Measurements from ENCODE around the gene HCST.
"Not testable (repeated sequence)": the region's sequence is repeated elsewhere in the genome, so short reads cannot be mapped to it uniquely, and the experiment has no call there.

The HCST gene

DNA sequence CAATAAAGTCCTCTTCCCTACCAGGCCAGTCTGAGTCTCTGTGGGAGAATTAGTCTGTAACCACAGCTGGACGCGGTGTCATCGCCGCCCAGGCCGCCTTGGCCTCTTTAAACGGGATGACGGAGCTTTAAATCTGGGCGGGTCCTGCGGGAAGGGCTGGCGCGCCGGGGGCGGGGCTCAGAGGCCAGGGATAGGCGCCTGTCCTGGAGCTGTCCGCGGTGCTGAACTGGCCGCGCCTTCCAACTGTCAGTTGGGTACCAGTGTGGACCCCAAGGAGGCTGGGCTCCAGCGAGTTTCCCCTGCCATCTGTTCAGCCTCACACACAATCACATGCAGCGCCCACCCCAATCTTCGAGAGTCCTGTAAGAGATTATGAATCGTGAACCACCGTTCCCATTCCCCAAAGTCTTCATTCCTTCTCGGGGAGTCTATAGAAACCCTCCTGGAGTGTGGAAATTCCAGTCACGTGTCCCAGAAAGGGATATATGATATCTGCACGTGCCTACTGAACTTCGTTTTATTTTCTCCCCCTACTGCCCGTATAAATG lies 22.5 kb upstream of the HCST start:
- DNase-seq (ENCODE audit: low read depth in 2 of 2), result no peak

DNA sequence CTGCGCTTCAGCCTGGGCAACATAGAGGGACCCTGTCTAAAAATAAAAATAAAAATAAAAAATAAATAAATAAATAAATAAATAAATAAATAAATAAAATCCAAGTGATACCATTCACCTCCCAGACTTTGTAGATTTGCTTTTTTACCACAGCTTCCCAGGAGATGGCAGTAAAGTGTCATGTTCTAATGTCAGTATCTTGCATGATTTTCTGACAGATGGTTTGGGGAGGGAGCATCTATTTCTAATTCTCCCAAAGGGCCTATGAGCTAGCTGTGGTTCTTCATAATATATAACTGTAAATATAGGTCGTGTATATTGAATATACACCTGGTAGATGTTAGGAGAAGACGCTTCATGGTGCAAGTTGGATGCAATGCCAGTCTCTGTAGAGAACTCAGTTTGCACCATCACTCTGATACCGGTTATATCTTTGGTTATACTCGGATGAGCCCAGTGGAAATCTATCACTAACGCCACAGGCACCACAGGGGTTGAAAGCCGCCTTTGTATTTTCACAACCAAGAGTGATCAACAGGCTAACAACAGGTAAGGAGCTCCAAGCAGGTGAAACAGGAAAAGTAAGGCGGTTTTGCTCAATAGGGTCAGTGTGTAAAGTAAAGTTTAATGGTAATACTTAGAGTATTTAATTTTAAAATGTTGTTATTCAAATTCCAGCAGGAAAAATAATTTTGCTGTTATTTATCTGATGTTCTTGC lies 20.1 kb upstream of the HCST start:
- DNase-seq (ENCODE audit: low read depth in 2 of 2), result no peak

- DNase-seq (ENCODE audit: low read depth in 2 of 2), result no peak
These were observed 18.4 kb upstream of the HCST start for GRCh38 chr19:35883882-35884281.

DNA sequence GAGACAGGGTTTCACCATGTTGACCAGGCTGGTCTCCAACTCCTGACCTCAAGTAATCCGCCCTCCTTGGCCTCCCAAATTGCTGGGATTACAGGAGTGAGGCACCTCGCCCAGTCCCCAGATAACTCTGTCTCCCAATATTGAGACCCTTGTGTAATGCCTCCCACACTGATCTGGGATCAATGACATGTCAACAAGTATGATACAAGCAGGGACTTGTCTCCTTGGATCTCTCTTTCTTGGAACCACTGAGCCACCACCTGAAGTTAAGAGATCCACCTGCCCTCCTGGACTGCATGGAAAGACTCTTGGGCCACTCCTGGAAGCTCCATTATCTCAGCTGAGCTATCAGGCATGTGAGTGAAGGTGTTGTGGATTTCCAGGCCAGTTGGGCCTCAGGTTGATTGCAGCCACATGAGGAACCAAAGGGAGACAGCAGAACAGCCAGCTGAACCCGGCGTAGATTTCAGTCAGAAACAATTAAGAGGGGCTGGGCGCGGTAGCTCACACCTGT lies 17.0 kb upstream of the HCST start:
- no peak for DNase-seq (ENCODE audit: low read depth in 2 of 2)

DNA sequence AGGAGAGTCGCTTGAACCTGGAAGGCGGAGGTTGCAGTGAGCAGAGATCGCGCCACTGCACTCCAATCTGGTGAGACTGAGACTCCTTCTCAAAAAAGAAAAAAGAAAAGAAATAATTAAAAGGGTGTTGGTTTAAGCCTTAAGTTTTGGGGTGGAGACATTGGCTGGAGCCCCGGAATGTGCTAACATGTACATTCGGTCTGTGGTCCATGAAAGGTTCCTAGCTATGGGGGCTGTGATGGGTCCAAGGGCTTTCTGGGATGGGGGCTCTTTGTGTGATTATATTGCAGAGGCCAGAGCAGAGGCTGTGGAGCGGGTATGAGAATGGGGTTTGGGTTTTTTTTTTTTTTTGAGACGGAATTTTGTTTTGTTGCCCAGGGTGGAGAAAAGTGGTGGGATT lies 16.4 kb upstream of the HCST start:
- DNase-seq (ENCODE audit: low read depth in 2 of 2), result no peak

GRCh38 chr19:35887197-35887596 lies 15.1 kb upstream of the HCST start:
- DNase-seq (ENCODE audit: low read depth in 2 of 2), result no peak

DNA sequence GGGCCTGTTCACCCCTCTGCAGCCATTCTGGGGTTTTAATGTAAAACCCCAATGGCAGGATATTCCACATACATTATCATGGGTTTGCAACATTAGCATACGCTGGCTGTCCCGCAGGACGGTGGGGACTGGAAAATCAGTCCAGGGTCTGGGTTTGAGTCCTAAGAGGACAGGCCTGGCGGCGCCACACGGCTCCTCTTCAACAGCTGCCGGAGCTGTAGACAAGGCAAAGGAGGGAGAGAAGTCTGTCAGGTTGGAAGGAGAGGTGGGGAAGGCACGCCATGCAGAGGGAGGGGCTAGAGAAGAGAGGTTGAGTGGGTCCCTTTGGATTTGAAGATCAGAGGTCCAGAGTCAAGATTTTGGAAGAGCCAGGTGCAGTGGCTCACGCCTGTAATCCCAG lies 13.9 kb upstream of the HCST start:
- DNase-seq (ENCODE audit: low read depth in 2 of 2), result no peak

- DNase-seq (ENCODE audit: low read depth in 2 of 2), result no peak
These were observed 12.8 kb upstream of the HCST start for GRCh38 chr19:35889370-35890112.

DNA sequence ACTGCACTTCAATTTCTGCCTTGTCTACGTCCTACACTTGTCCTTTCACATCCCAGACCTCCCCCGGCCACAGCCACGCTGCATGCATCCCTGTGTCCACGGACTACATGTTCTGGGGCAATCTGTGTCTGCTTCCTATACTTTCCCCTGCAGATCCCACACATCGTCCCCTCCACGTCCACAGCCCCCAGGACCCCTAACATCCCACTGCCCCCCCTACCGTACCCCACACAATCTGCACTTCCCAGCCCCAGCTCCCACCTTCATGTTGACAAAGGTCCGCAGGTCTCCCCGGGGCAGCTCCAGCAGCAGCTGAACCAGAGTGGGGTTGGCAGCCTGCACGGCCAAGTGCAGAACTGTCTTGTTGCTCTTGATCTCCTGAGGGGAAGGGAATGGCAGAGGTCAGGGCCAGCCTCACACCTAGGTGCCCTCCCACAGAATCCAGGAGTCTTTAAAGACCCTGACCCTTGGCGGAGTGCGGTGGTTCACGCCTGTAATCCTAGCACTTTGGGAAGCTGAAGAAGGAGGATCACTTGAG lies 12.1 kb upstream of the HCST start:
- no peak for DNase-seq (ENCODE audit: low read depth in 2 of 2)

DNA sequence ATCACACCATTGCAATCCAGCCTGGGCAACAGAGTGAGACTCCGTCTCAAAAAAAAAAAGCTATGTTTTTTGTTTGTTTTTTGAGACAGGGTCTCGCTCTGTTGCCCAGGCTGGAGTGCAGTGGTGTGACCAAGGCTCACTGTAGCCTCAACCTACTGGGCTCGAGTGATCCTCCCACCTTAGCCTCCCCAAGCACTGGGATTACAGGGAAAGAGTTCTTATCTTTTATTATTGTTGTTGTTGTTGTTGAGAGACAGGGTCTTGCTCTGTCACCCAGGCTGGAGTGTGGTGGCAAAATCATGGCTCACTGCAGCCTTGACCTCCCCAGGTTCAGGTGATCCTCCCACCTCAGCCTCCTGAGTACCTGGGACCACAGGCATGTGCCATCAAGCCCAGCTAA lies 10.5 kb upstream of the HCST start:
- not testable (repeated sequence) for DNase-seq (ENCODE audit: low read depth in 2 of 2)

GRCh38 chr19:35894342-35894741 lies 8.0 kb upstream of the HCST start:
- DNase-seq (ENCODE audit: low read depth in 2 of 2), result no peak

DNA sequence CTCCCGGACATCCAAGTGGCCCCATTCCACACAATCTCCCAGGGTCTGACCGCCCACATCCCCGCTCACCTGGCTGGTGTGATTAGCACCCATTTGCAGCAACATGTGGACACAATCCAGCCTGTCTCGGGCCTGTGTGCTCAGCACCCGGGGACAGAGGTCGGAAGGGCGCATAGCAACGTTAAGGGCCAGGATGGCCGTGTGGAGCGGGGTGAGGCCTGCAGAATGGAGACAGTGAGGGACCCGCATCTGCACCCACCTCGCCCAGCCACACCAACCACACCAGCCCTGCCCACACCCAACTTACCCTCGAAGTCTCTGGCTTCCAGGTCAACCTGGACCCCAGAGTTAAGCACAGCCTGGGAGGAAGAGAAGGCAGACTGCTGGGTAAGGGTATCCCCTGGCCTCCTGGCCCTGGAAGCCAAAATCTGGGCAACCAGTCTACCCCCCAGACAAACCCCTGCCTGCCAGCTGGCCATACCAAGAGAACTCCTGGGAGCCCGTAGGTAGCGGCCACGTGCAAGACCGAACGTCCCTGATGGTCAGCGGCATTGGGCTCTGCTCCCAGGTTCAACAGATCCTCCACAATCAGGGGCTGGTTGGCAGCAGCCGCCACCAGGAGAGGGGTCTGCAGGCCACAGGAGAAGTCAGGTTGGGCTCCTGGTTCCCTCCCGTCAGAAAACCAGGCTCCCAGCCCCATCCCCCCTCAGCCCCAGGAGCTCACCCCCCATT lies 6.3 kb upstream of the HCST start:
- no peak for DNase-seq (ENCODE audit: low read depth in 2 of 2)

DNA sequence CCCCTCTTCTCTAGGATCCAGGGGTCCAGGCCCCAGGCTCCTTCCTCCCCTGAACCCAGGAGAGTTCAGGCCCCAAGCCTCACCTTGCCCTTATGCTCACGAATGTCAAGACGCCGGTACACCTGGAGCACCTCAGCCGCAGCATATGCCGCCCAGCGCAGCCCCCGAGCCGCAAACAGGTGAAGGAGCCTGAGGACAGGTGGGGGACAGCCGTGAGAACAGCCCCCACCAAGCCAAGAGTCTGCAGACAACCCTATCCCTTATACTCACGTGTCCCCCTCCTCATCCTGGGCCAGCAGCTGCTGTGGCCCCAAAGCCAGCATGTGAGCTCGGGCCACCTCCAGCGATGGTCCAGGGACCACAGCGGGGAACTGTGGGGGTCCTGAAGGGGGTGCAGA lies 5.7 kb upstream of the HCST start:
- DNase-seq (ENCODE audit: low read depth in 2 of 2), result no peak

DNA sequence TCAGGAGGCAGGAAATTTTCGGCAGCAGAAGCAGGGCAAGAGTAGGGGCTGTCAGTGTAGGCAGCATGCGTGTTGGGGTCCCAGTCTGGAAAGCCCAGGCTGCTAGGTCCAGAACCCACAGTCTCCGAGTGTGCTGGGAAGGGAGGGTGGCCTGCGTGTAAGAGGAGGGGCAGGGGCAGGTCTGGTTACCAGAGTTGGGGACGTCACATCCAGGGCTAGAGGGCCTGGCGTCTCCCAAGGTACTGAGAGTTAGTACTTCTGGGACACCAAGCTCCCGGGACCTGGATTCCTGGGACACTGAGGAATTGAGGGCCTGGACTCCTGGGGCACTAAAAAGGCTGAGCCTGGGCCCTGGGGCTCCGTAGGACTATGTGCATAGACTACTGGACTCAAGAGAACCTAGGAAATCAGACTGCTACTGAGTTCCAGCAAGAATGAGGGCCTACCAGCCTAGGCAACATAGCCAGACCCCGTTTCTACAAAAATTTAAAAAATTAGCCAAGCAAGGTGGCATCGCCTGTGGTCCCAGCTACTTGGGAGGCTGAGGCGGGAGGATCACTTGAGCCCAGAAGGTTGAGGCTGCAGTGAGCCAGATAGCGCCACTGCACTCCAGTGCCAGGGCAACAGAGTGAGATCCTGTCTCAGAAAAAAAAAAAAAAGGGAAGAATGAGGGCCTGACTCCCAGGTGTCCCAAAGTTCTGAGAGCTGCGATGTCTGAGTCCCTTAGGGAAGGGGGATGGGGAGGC lies 4.5 kb upstream of the HCST start:
- DNase-seq (ENCODE audit: low read depth in 2 of 2), result no peak

- DNase-seq (ENCODE audit: low read depth in 2 of 2), result no peak
These were observed 3.9 kb upstream of the HCST start for GRCh38 chr19:35898499-35898809.

- DNase-seq (ENCODE audit: low read depth in 2 of 2), result peak; percentile 76 to 79
These were observed 2.6 kb upstream of the HCST start for GRCh38 chr19:35899547-35900214.

DNA sequence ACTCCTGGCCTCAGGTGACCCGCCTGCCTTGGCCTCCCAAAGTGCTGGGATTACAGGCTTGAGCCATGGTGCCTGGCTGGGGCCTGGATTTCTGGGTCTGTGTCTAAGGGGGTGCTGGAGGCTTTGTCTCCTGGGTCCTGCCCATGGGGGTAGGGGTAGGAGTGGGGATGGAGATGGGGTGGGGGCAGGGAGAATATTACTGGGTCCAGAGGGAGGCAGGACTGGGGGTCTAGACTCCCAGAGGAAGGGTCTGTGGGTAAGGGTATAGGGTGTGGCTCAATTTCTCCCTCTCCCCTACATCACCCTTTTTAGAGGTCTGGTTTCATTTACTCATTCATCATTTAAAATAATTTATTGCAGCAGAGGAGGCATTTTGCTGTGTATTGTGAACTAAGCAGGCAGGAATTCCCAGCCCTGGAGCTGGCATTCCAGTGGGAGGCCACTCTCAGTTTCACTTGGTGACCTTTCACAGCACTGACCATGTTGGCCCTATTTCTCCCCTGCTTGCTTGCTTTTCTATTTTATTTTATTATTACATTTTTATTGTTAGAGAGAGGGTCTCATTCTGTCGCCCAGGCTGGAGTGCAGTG lies 1.2 kb upstream of the HCST start:
- DNase-seq (ENCODE audit: low read depth in 2 of 2), result no peak

GRCh38 chr19:35902870-35903475 lies 644 bp downstream of the HCST start:
- DNase-seq (ENCODE audit: low read depth in 2 of 2), result no peak

- peak; percentile 81 to 90 for DNase-seq (ENCODE audit: low read depth in 2 of 2)
These were observed 1.3 kb downstream of the HCST start for GRCh38 chr19:35903550-35904179.
